Measurements from ENCODE around the gene FYCO1.

GRCh38 chr3:45976191-45977091 lies 19.2 kb downstream of the FYCO1 start:
- no peak for TF ChIP-seq POLR2A (IDR thresholded peaks at IDR 0.05)
- TF ChIP-seq CTCF (IDR thresholded peaks at IDR 0.05) = no peak
- TF ChIP-seq POLR2AphosphoS5 (IDR thresholded peaks at IDR 0.05) = no peak
- TF ChIP-seq EP300 (IDR thresholded peaks at IDR 0.05) = no peak
